Erythroblast (primary cell): ENCODE results near the gene UGT2A1.
"Not testable (repeated sequence)": the region's sequence is repeated elsewhere in the genome, so short reads cannot be mapped to it uniquely, and the experiment has no call there.

Source experiments
- GATA1 ChIP-seq: IDR thresholded peaks from 2 replicates; pipeline ENCODE4 v1.6.1; 2011; ENCODE audit warnings: low read depth, mild to moderate bottlenecking, control low read depth, low read length, moderate library complexity
- POLR2A ChIP-seq: IDR thresholded peaks from 2 replicates; pipeline ENCODE4 v1.6.1; 2011; ENCODE audit warnings: mild to moderate bottlenecking, low read length

- not testable (repeated sequence) for TF ChIP-seq POLR2A, GATA1
These were observed 8.2 kb upstream of the UGT2A1 start for GRCh38 chr4:69661130-69661803.
